GM19240 (cell line): ENCODE results near the gene MAML1.

ENCODE experiments used
- DNase-seq: peaks from one replicate; pipeline ENCODE4 v3.0.0; 2011; ENCODE audit warnings: low spot score; ENCODE audit not compliant: insufficient read length

Gene MAML1

GRCh38 chr5:179822059-179822432, 89.4 kb downstream of the MAML1 start:
- DNase-seq, result no peak

GRCh38 chr5:179822444-179822990, 89.9 kb downstream of the MAML1 start:
- no peak for DNase-seq

DNA sequence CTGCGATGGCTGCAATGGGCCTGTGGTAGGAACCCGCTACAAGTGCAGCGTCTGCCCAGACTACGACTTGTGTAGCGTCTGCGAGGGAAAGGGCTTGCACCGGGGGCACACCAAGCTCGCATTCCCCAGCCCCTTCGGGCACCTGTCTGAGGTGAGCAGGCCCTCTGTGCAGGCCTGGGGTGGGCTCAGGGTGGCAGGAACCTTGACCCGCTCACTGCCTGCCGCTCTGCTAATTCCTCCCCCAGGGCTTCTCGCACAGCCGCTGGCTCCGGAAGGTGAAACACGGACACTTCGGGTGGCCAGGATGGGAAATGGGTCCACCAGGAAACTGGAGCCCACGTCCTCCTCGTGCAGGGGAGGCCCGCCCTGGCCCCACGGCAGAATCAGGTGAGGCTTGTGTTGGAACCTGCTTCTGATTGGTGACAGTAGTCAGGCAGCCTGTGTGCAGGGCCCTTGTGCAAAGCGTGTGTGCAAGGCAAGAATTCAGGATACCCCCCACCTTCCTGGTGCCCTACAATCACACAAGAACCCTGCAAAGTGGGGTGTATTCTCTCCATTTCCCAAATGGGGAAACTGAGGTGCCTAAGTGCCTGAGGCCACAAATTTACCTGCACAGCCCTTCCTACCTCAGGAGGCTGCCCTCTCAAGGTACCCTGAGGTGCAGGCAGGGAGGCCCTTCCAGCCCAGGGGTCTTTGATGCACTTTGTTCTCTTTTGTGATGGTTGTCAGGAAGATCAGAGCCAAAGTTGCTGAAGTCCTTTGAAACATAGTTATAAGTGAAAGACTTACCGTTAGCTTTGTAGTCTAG, 91.5 kb downstream of the MAML1 start:
- DNase-seq, result no peak

- DNase-seq, result no peak
Observed at GRCh38 chr5:179824745-179825112, 92.1 kb downstream of the MAML1 start.

DNA sequence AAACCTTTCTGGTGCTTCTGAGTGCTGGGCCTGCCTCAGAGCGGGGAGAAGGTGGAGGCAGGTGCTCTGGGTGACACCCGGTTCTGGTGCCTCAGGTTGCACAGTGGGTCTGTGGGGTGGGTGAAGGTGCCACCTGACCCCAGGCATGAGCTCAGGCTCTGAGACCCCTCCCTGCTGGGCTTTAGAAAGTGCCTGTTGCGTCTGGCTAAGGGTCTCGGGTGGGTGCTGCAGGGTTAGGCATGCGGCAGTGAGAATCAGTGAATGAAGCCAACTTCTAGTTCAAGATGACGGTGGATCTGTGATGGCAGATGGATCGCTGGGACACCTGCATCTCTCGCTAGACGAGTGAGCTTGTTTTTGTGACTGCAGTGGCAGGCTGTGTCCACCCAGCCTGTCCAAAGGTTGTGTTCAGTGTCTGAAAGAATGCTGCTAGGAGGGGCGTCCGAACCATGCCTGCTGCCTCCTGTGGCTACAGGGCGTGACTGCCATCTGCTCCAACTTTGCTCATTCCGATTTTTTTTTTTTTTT, 93.1 kb downstream of the MAML1 start:
- no peak for DNase-seq
